ENCODE data around the gene TRABD. TPM values are rescaled to one million over a fixed set of nuclear protein-coding genes. Genes with fewer than 3 reads are reported as not detected.

Gene TRABD
- total RNA-seq, 4 donors from 2014 or later, result 18.3 to 43.1 (median 28.4) TPM

- ATAC-seq (ENCODE audit: low FRiP score) (no peak), DNase-seq (ENCODE audit: low spot score) (no peak)
- TF ChIP-seq, protein P1, sequence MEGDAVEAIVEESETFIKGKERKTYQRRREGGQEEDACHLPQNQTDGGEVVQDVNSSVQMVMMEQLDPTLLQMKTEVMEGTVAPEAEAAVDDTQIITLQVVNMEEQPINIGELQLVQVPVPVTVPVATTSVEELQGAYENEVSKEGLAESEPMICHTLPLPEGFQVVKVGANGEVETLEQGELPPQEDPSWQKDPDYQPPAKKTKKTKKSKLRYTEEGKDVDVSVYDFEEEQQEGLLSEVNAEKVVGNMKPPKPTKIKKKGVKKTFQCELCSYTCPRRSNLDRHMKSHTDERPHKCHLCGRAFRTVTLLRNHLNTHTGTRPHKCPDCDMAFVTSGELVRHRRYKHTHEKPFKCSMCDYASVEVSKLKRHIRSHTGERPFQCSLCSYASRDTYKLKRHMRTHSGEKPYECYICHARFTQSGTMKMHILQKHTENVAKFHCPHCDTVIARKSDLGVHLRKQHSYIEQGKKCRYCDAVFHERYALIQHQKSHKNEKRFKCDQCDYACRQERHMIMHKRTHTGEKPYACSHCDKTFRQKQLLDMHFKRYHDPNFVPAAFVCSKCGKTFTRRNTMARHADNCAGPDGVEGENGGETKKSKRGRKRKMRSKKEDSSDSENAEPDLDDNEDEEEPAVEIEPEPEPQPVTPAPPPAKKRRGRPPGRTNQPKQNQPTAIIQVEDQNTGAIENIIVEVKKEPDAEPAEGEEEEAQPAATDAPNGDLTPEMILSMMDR (IDR thresholded peaks at IDR 0.05), result no peak
These were observed 7.2 kb upstream of the TRABD start for GRCh38 chr22:50178471-50178864.

DNA sequence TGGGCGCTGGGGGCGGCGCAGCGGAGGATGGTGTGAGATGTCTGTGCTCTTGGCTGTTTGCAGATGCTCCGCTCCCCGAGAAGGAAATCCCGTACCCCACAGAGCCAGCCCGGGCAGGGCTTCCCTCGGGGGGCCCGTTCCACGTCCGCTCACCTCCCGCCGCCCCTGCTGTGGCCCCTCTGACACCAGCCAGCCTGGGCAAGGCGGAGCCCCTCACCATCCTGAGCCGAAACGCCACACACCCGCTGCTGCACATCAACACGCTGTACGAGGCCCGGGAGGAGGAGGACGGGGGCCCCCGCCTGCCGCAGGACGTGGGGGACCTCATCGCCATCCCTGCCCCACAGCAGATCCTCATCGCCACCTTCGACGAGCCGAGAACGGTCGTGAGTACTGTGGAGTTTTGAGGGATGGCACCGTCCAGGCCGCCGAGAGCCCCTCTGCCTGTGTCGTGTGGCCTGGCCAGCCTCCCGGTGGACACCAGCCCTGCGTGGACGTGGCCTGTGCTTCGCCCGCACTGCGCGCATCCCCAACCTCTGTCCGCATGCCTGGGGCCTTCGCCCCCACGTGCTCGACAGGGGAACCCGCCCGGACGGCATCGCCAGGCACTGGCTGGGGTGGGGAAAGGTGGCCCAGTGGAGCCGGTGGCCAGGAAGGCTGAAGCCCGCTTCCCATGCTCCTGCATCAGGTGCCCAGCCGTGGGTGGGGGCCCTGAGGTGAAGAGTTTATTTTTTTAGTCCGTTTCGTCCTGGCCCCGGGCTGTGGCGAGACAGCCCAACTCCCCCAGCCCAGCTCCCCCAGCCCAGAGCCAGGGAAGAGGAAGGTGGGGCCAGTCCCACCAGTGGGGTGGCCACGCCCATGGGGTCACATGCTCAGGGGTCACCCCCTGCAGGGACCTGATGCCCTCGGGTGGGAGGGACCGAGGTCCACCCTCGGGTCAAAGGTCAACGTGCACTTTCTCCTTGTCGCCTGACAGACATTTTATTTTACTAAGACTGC is 6.5 kb upstream of the TRABD start:
- no peak for DNase-seq (ENCODE audit: low spot score)
- ATAC-seq (ENCODE audit: low FRiP score), result no peak
- TF ChIP-seq, protein P1 (IDR thresholded peaks at IDR 0.05), result no peak

DNA sequence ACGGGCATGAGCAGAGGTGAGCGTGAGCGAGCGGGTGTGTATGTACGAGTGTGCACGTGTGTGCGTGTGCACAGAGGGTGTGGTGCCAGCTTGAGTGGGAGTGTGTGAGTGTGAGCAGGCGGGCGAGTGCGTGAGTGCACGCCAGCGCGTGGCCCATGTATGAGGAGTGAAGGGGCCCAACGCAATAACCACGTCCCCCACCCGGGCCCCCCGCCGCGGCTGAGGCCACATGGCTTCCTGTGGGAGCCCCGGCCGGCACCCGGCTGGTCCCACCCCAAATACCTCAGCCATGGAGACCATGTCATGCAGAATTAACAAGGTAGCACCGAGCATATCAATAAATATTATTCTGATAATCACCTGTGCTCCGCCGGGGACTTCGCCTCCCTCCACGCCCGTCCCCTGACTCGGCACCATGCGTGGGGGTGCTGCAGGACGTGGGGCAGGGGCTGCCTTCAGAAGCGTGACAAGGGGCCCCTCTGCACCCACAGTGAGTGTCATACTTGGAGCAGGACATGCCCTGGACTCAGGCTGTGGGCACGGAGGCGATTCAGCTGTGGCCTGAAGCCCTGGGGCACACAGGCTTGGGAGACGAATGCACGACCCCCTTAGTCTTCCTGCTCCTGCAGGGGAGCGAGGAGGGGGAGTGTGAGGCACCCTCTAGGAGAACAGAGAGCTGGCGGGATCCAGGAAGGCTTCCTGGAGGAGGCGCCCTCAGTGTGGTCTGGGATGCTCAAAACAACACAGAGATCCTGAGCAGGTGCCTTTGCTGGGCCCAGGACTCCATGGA is 5.6 kb upstream of the TRABD start:
- no peak for DNase-seq (ENCODE audit: low spot score)
- TF ChIP-seq, protein P1 (IDR thresholded peaks at IDR 0.05), result no peak
- ATAC-seq (ENCODE audit: low FRiP score), result no peak

- ATAC-seq (ENCODE audit: low FRiP score) (no peak), DNase-seq (ENCODE audit: low spot score) (no peak)
- TF ChIP-seq, protein P1 (IDR thresholded peaks at IDR 0.05), result no peak
These were observed 4.8 kb upstream of the TRABD start for GRCh38 chr22:50180727-50181521.

DNA sequence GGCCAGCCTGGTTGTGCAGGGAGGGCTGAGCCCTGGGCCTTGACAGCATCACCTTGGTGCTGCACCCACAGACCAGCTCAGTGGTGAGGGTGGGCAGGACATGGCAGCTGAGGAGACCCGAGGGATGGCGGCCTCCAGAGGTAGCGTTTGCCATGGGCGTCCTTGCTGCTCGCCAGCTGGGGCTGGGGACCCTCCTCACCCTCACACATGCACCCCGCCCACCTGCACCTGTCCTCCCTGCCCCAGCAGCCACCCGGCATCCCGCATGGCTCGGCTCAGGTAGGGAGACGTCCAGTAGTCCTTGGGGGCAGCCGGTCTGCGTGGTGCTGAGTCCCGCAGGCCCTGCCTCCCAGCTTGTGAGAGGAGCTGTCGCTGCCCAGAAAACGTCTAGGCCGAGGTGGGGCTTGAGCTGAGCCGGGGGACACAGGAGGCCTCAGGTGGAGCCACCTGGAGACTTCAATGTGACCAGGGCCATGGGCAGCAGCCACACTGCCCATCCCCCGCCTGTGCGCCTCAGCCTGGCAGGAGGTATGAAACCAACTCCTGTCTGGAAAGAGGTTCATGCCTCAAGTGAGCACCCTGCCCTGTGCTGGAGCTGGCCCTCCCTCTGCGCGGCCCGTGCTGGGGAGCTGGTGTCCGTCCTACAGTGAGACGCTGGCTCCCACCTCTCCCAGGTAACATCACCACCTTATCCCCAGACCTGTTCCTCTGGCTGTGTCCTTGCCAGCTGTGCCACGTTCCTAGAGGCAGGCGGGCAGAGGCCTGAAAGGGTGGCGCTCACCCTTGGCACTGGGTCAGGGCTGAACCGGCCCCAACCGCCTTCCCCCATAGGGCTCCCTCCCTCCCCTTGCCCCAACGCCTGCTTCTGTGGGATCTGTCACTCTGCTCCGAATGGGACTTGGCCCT is 3.3 kb upstream of the TRABD start:
- no peak for DNase-seq (ENCODE audit: low spot score)
- TF ChIP-seq, protein P1 (IDR thresholded peaks at IDR 0.05), result no peak
- ATAC-seq (ENCODE audit: low FRiP score), result no peak

Measured in omental fat pad (tissue), 4 donors.